ENCODE measurements around the gene PLA2G2C.

- TF ChIP-seq FOXP2 (optimal IDR thresholded peaks at IDR 0.05; ENCODE audit: borderline replicate concordance, extremely low read depth, extremely low read length, insufficient read depth) = no peak
- TF ChIP-seq REST (IDR thresholded peaks at IDR 0.05; ENCODE audit: insufficient read depth in 1 of 2, low read depth in 2 of 2, low read length in 2 of 2) = no peak
- TF ChIP-seq POLR2AphosphoS5 (IDR thresholded peaks at IDR 0.05; ENCODE audit: low read depth, low read length) = no peak
- TF ChIP-seq TAF1 (IDR thresholded peaks at IDR 0.05; ENCODE audit: borderline replicate concordance, insufficient read depth, low read length) = no peak
Observed at GRCh38 chr1:20210736-20211460, 24.6 kb upstream of the PLA2G2C start.
